Ishikawa (cell line): ENCODE measurements around the gene LRRC14B.

Experiments used
- CEBPB ChIP-seq: IDR thresholded peaks from 2 replicates; pipeline ENCODE4 v1.6.1; 2012
- CREB1 ChIP-seq: IDR thresholded peaks from 2 replicates; pipeline ENCODE4 v1.6.1; 2012; ENCODE audit warnings: low read depth
- EGR1 ChIP-seq: IDR thresholded peaks from 2 replicates; pipeline ENCODE4 v1.6.1; 2012
- EP300 ChIP-seq: IDR thresholded peaks from 2 replicates; pipeline ENCODE4 v1.6.1; 2012; ENCODE audit warnings: borderline replicate concordance
- FOXM1 ChIP-seq: IDR thresholded peaks from 2 replicates; pipeline ENCODE4 v1.6.1; 2012; ENCODE audit warnings: low read depth, borderline replicate concordance
- MAX ChIP-seq: IDR thresholded peaks from 2 replicates; pipeline ENCODE4 v1.6.1; 2012
- NFIC ChIP-seq: IDR thresholded peaks from 2 replicates; pipeline ENCODE4 v1.6.1; 2012
- RAD21 ChIP-seq: IDR thresholded peaks from 2 replicates; pipeline ENCODE4 v1.6.1; 2012; ENCODE audit warnings: low read depth
- REST ChIP-seq: IDR thresholded peaks from 2 replicates; pipeline ENCODE4 v1.6.1; 2012; ENCODE audit warnings: low read depth, mild to moderate bottlenecking
- TAF1 ChIP-seq: IDR thresholded peaks from 2 replicates; pipeline ENCODE4 v1.6.1; 2012; ENCODE audit warnings: low read depth, mild to moderate bottlenecking
- TCF12 ChIP-seq: IDR thresholded peaks from 2 replicates; pipeline ENCODE4 v1.6.1; 2012; ENCODE audit warnings: low read depth
- TEAD4 ChIP-seq: IDR thresholded peaks from 2 replicates; pipeline ENCODE4 v1.6.1; 2012
- YY1 ChIP-seq: IDR thresholded peaks from 2 replicates; pipeline ENCODE4 v1.6.1; 2012; ENCODE audit warnings: low read depth
- ZBTB7A ChIP-seq: IDR thresholded peaks from 2 replicates; pipeline ENCODE4 v1.6.1; 2012; ENCODE audit warnings: low read depth
- TF ChIP-seq, protein P1 (sequence below): IDR thresholded peaks from 2 replicates; pipeline ENCODE4 v1.6.1; 2012

LRRC14B gene

DNA sequence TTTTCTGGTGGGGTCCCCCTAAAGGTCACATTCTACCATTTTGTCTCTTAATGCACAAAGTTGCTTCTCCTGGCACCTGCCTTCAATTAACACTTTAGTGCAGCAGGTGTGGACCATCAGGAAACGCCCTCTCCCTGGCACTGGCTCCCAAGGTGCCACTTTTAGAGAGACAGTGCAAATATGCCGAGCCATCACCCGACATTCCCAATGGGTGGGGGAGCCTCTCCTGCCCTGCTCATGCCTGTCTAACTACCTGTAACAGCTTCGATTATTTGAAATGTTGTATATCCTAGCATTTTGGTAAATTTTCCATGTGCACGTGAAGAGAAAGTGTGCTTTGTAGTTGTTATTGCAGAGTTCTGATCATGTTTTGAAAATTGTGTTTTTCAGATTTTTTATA lies 13.2 kb upstream of the LRRC14B start:
- TF ChIP-seq CEBPB (no peak), ZBTB7A (no peak), REST (no peak), TAF1 (no peak), CREB1 (no peak)
- TF ChIP-seq, protein P1, sequence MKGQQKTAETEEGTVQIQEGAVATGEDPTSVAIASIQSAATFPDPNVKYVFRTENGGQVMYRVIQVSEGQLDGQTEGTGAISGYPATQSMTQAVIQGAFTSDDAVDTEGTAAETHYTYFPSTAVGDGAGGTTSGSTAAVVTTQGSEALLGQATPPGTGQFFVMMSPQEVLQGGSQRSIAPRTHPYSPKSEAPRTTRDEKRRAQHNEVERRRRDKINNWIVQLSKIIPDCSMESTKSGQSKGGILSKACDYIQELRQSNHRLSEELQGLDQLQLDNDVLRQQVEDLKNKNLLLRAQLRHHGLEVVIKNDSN: no peak

DNA sequence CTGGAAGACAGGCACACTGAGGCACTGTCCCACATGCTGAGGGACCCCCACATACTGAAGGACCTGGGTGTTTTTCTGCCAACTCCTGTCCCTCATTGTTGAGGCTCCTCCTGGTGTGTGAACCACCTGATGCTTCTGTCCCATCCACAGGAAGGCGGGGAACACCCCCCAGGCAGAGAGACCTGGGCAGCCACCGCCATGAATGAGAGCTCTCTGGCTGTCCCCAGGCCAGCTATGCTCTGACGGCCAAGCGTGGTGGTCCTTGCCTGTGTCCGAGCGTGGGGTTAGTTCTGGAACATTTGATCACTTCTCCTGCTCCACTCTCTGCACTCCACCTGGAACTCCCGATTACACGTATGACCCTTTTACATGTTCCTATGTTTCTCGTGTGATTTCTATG lies 11.9 kb upstream of the LRRC14B start:
- TF ChIP-seq, protein P1: no peak
- no peak for TF ChIP-seq EP300

GRCh38 chr5:180286-180918 lies 10.9 kb upstream of the LRRC14B start:
- TF ChIP-seq CEBPB (no peak), EGR1 (no peak), CREB1 (no peak), REST (no peak), EP300 (no peak), YY1 (no peak), TEAD4 (no peak), TAF1 (no peak), ZBTB7A (no peak), MAX (no peak), TCF12 (no peak), FOXM1 (no peak), RAD21 (no peak), NFIC (no peak)
- TF ChIP-seq, protein P1: no peak

- no peak for TF ChIP-seq RAD21
- TF ChIP-seq TCF12: no peak
- TF ChIP-seq, protein P1: no peak
- TF ChIP-seq FOXM1: no peak
- TF ChIP-seq NFIC: no peak
- no peak for TF ChIP-seq TEAD4
- no peak for TF ChIP-seq CEBPB
- TF ChIP-seq ZBTB7A: no peak
- TF ChIP-seq CREB1: no peak
- no peak for TF ChIP-seq YY1
- no peak for TF ChIP-seq REST
- TF ChIP-seq TAF1: no peak
- TF ChIP-seq EP300: no peak
- TF ChIP-seq MAX: no peak
- TF ChIP-seq EGR1: no peak
These were observed 10.1 kb upstream of the LRRC14B start for GRCh38 chr5:181160-181559.
